Measurements from ENCODE around the gene FBXL12. TPM values are rescaled to one million over a fixed set of nuclear protein-coding genes. Genes with fewer than 3 reads are reported as not detected.

Gene FBXL12
- total RNA-seq, 4 donors from 2014 or later: 16.7 to 37.1 (median 20.7) TPM

GRCh38 chr19:9857076-9857721, 38.3 kb upstream of the FBXL12 start:
- no peak for TF ChIP-seq CTCF (IDR thresholded peaks at IDR 0.05)
- TF ChIP-seq POLR2A (IDR thresholded peaks at IDR 0.05): no peak
- WGBS, 2 donors: 94 to 97% methylated on average over 13 of the region's 13 CpGs
- Histone ChIP-seq H3K9me3 (no peaks in the 10 kb centered on the region), H3K27ac (no peak overlapping the region), H3K27me3 (no peaks in the 10 kb centered on the region), H3K36me3 (no peaks in the 10 kb centered on the region), H3K4me3 (replicated peaks in 1 of 3) (no peak overlapping the region), H3K4me1 (no peaks in the 10 kb centered on the region)
- no peak for DNase-seq
- intact Hi-C loops (cut with DNase I): no loop called here

GRCh38 chr19:9856609-9857008, 37.7 kb upstream of the FBXL12 start:
- no peak overlapping the region for H3K27ac ChIP-seq
- 94 to 97% methylated on average over 9 of the region's 9 CpGs for WGBS, 2 donors

GRCh38 chr19:9854282-9854846, 35.5 kb upstream of the FBXL12 start:
- intact Hi-C loops (cut with DNase I): no loop called here
- WGBS, 2 donors: 95% methylated on average over 16 to 37 of the region's 38 CpGs
- Histone ChIP-seq H3K27me3 (no peaks in the 10 kb centered on the region), H3K9me3 (no peaks in the 10 kb centered on the region), H3K36me3 (no peaks in the 10 kb centered on the region), H3K27ac (no peak overlapping the region), H3K4me3 (replicated peaks in 1 of 3) (no peak overlapping the region), H3K4me1 (no peaks in the 10 kb centered on the region)
- DNase-seq: no peak
- TF ChIP-seq CTCF (IDR thresholded peaks at IDR 0.05) (no peak), POLR2A (IDR thresholded peaks at IDR 0.05) (no peak)

More at GRCh38 chr19:9856609-9857008, 37.7 kb upstream of the FBXL12 start:
- H3K27me3 ChIP-seq: no peaks in the 10 kb centered on the region
- intact Hi-C loops (cut with DNase I): no loop called here
- TF ChIP-seq CTCF (IDR thresholded peaks at IDR 0.05): no peak
- TF ChIP-seq POLR2A (IDR thresholded peaks at IDR 0.05): no peak
- no peak overlapping the region for H3K4me3 ChIP-seq (replicated peaks in 1 of 3)
- no peaks in the 10 kb centered on the region for H3K9me3 ChIP-seq
- DNase-seq: no peak
- H3K4me1 ChIP-seq: no peaks in the 10 kb centered on the region
- no peaks in the 10 kb centered on the region for H3K36me3 ChIP-seq

- no peak for TF ChIP-seq CTCF (IDR thresholded peaks at IDR 0.05)
- TF ChIP-seq POLR2A (IDR thresholded peaks at IDR 0.05): no peak
- Histone ChIP-seq H3K4me3 (replicated peaks in 1 of 3) (no peak overlapping the region), H3K4me1 (no peaks in the 10 kb centered on the region), H3K36me3 (peaks cover 0 to 8% of the 10 kb centered on the region in 2 donors), H3K27me3 (no peaks in the 10 kb centered on the region), H3K9me3 (no peaks in the 10 kb centered on the region), H3K27ac (no peak overlapping the region)
- WGBS, 2 donors: 80 to 89% methylated on average over 14 to 18 of the region's 19 CpGs
- intact Hi-C loops (cut with DNase I): no loop called here
- DNase-seq: no peak
Observed at GRCh38 chr19:9850235-9850959, 31.5 kb upstream of the FBXL12 start.

GRCh38 chr19:9849791-9850190, 30.9 kb upstream of the FBXL12 start:
- intact Hi-C loops (cut with DNase I): no loop called here
- H3K36me3 ChIP-seq: peaks cover 0 to 8% of the 10 kb centered on the region in 2 donors
- H3K9me3 ChIP-seq: no peaks in the 10 kb centered on the region
- DNase-seq: no peak
- H3K4me3 ChIP-seq (replicated peaks in 1 of 3): no peak overlapping the region
- H3K4me1 ChIP-seq: no peaks in the 10 kb centered on the region
- 73 to 83% methylated on average over 3 to 7 of the region's 7 CpGs for WGBS, 2 donors
- TF ChIP-seq POLR2A (IDR thresholded peaks at IDR 0.05) (no peak), CTCF (IDR thresholded peaks at IDR 0.05) (no peak)
- H3K27me3 ChIP-seq: no peaks in the 10 kb centered on the region
- no peak overlapping the region for H3K27ac ChIP-seq

Data from thyroid gland (tissue), 4 donors.